NB4 (cell line): ENCODE data around the gene GRK2.
"Not testable (repeated sequence)": the region's sequence is repeated elsewhere in the genome, so short reads cannot be mapped to it uniquely, and the experiment has no call there.

ENCODE experiments used
- POLR2A ChIP-seq: IDR thresholded peaks from 2 replicates; pipeline ENCODE4 v1.6.1; 2011; ENCODE audit warnings: mild to moderate bottlenecking; ENCODE audit not compliant: insufficient read length; ENCODE audit errors: extremely low read depth
- TF ChIP-seq, protein P1 (sequence below): IDR thresholded peaks from one replicate; pipeline ENCODE4 v1.5.1; 2012; ENCODE audit warnings: low read depth, low read length

DNA sequence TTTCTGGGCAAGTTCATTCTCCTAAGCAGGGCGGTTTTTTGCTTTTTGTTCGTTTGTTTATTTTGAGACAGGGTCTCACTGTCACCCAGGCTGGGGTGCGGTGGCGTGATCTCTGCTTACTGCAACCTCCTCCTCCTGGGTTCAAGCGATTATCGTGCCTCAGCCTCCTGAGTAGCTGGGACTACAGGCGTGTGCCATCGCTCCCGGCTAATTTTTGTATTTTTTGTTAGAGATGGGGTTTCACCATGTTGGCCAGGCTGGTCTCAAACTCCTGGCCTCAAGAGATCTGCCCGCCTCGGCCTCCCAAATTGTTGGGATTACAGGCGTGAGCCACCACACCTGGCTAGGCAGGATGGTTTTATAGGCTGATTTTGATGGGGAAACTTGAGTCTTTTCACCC, 52.6 kb downstream of the GRK2 start:
- TF ChIP-seq, protein P1, sequence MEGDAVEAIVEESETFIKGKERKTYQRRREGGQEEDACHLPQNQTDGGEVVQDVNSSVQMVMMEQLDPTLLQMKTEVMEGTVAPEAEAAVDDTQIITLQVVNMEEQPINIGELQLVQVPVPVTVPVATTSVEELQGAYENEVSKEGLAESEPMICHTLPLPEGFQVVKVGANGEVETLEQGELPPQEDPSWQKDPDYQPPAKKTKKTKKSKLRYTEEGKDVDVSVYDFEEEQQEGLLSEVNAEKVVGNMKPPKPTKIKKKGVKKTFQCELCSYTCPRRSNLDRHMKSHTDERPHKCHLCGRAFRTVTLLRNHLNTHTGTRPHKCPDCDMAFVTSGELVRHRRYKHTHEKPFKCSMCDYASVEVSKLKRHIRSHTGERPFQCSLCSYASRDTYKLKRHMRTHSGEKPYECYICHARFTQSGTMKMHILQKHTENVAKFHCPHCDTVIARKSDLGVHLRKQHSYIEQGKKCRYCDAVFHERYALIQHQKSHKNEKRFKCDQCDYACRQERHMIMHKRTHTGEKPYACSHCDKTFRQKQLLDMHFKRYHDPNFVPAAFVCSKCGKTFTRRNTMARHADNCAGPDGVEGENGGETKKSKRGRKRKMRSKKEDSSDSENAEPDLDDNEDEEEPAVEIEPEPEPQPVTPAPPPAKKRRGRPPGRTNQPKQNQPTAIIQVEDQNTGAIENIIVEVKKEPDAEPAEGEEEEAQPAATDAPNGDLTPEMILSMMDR, result not testable (repeated sequence)
- TF ChIP-seq POLR2A, result not testable (repeated sequence)
